Hepatocyte (in vitro differentiated cells): ENCODE measurements around the gene PIGS.

Experiments used
- EZH2phosphoT487 ChIP-seq: fragments of 200-600 bp; sonication (generic); IDR thresholded peaks from one replicate; pipeline ENCODE4 v1.6.1; 2018; ENCODE audit warnings: antibody characterized with exemption, mild to moderate bottlenecking, low read depth, moderate library complexity; ENCODE audit not compliant: unreplicated experiment, severe bottlenecking
- TF ChIP-seq, protein P1 (sequence below): fragments of 200-600 bp; sonication (generic); IDR thresholded peaks from 2 replicates; pipeline ENCODE4 v1.5.1; 2016; ENCODE audit warnings: antibody characterized with exemption, mild to moderate bottlenecking; ENCODE audit not compliant: poor library complexity

DNA sequence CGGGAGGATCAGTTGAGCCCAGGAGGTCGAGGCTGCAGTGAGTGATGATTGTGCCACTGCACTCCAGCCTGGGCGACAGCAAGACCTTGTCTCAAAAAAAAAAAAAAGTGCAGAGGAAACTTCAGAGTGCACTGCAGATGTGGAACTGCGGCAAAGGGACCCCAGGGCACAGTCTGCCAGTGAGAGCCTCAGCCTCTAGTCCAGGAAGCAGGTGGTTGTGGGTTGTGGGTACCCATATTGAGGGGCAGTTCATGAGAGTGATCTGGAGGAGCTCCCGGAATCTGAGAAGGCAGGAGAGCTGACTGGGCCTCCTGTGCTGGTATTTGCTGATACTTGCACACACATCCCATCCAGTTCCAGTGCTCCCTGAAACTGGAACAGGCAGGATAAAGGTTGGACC is 52.1 kb downstream of the PIGS start:
- TF ChIP-seq, protein P1, sequence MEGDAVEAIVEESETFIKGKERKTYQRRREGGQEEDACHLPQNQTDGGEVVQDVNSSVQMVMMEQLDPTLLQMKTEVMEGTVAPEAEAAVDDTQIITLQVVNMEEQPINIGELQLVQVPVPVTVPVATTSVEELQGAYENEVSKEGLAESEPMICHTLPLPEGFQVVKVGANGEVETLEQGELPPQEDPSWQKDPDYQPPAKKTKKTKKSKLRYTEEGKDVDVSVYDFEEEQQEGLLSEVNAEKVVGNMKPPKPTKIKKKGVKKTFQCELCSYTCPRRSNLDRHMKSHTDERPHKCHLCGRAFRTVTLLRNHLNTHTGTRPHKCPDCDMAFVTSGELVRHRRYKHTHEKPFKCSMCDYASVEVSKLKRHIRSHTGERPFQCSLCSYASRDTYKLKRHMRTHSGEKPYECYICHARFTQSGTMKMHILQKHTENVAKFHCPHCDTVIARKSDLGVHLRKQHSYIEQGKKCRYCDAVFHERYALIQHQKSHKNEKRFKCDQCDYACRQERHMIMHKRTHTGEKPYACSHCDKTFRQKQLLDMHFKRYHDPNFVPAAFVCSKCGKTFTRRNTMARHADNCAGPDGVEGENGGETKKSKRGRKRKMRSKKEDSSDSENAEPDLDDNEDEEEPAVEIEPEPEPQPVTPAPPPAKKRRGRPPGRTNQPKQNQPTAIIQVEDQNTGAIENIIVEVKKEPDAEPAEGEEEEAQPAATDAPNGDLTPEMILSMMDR, result no peak
- no peak for TF ChIP-seq EZH2phosphoT487
